ENCODE data around the gene MCM9. TPM values are rescaled to one million over a fixed set of nuclear protein-coding genes. Genes with fewer than 3 reads are reported as not detected.

The MCM9 gene
- total and polyA plus RNA-seq, 8 donors = 5.0 to 14.4 (median 7.7) TPM

GRCh38 chr6:118930680-118931079 lies 4.3 kb downstream of the MCM9 start:
- Histone ChIP-seq H3K27ac (no peak overlapping the region), H3K4me1 (peaks cover 0 to 22% (median 4%) of the 10 kb centered on the region in 3 donors), H3K36me3 (peaks cover 0 to 6% (median 5%) of the 10 kb centered on the region in 3 donors), H3K9me3 (no peaks in the 10 kb centered on the region), H3K4me3 (no peak overlapping the region), H3K27me3 (no peaks in the 10 kb centered on the region)
- no peak for TF ChIP-seq CTCF (IDR thresholded peaks at IDR 0.05)
- no peak for DNase-seq
- FAIRE-seq = no peak
- 94% methylated on average over 3 of the region's 3 CpGs for WGBS, 2 donors
- intact Hi-C loops (cut with DNase I) = no loop called here
- ATAC-seq = no peak

GRCh38 chr6:118923035-118923434 lies 11.9 kb downstream of the MCM9 start:
- no peak for TF ChIP-seq CTCF (IDR thresholded peaks at IDR 0.05)
- Histone ChIP-seq H3K27ac (no peak overlapping the region), H3K27me3 (no peaks in the 10 kb centered on the region), H3K4me1 (no peaks in the 10 kb centered on the region), H3K9me3 (no peaks in the 10 kb centered on the region), H3K4me3 (no peak overlapping the region), H3K36me3 (peaks cover 0 to 15% (median 10%) of the 10 kb centered on the region in 3 donors)
- no peak for FAIRE-seq
- WGBS, 2 donors = 75 to 79% methylated on average over 3 of the region's 3 CpGs
- no peak for DNase-seq
- intact Hi-C loops (cut with DNase I) = no loop called here
- no peak for ATAC-seq

GRCh38 chr6:118921084-118921483 lies 13.9 kb downstream of the MCM9 start:
- no peak overlapping the region for H3K4me3 ChIP-seq
- 100% methylated on average over 1 of the region's 1 CpG for WGBS, 2 donors
- no peak overlapping the region for H3K27ac ChIP-seq
- H3K36me3 ChIP-seq = peaks cover 0 to 25% (median 10%) of the 10 kb centered on the region in 3 donors
- intact Hi-C loops (cut with DNase I) = no loop called here
- ATAC-seq (no peak), DNase-seq (no peak), FAIRE-seq (no peak)
- H3K4me1 ChIP-seq = no peaks in the 10 kb centered on the region
- H3K27me3 ChIP-seq = no peaks in the 10 kb centered on the region
- no peak for TF ChIP-seq CTCF (IDR thresholded peaks at IDR 0.05)
- H3K9me3 ChIP-seq = no peaks in the 10 kb centered on the region

- no peak for DNase-seq
- intact Hi-C loops (cut with DNase I) = no loop called here
- Histone ChIP-seq H3K27ac (no peak overlapping the region), H3K4me1 (no peaks in the 10 kb centered on the region), H3K27me3 (no peaks in the 10 kb centered on the region), H3K9me3 (no peaks in the 10 kb centered on the region), H3K4me3 (no peak overlapping the region), H3K36me3 (peaks cover 0 to 25% (median 10%) of the 10 kb centered on the region in 3 donors)
- no peak for TF ChIP-seq CTCF (IDR thresholded peaks at IDR 0.05)
- WGBS, 2 donors = 73 to 86% methylated on average over 2 of the region's 2 CpGs
- ATAC-seq = no peak
- no peak for FAIRE-seq
Measured at GRCh38 chr6:118918329-118918725, 16.6 kb downstream of the MCM9 start.

- H3K27me3 ChIP-seq = no peaks in the 10 kb centered on the region
- H3K4me1 ChIP-seq = no peaks in the 10 kb centered on the region
- intact Hi-C loops (cut with DNase I) = no loop called here
- no peaks in the 10 kb centered on the region for H3K9me3 ChIP-seq
- H3K4me3 ChIP-seq = no peak overlapping the region
- no peak for FAIRE-seq
- H3K27ac ChIP-seq = no peak overlapping the region
- no peak for TF ChIP-seq CTCF (IDR thresholded peaks at IDR 0.05)
- DNase-seq = no peak
- ATAC-seq = no peak
- peaks cover 0 to 27% (median 10%) of the 10 kb centered on the region in 3 donors for H3K36me3 ChIP-seq
- 90 to 98% methylated on average over 5 of the region's 5 CpGs for WGBS, 2 donors
Measured at GRCh38 chr6:118917546-118918328, 17.2 kb downstream of the MCM9 start.

Data from pancreas (tissue), 10 donors.